HepG2 (cell line): Measurements from ENCODE around the gene SULT2A1. TPM values are rescaled to one million over a fixed set of nuclear protein-coding genes. Genes with fewer than 3 reads are reported as not detected.

Source experiments
- ATAC-seq: fragments of 200-7000 bp; cut with Tn5 transposase; 3 replicates; pipeline ENCODE4 v1.9.1; 2020; ENCODE audit warnings: mild to moderate bottlenecking, moderate library complexity
- BruUV-seq: library from RNA; stranded (reverse); fragments of 400-500 nt; replicated peaks from 2 replicates; lab custom pipeline; 2021; lab: Mats Ljungman, UMichigan
- CTCF ChIA-PET: fragments of 300-600 bp; formaldehyde crosslinking; extraction: SDS; loops from one replicate; lab custom pipeline; 2021; ENCODE audit warnings: low total read pairs, inconsistent platforms, low intra/inter-chr PET ratio; lab: Yijun Ruan, JAX
- POLR2A ChIA-PET: fragments of 350-600 bp; sonication (Branson Sonifier 250); formaldehyde crosslinking; loops from one replicate; lab custom pipeline; 2020; ENCODE audit warnings: antibody characterized with exemption, inconsistent platforms; lab: Yijun Ruan, JAX
- DNase-seq: peaks from one replicate; pipeline ENCODE4 v3.0.0-alpha.2; 2015; ENCODE audit warnings: low spot score
- FAIRE-seq: peaks from 3 replicates; lab custom pipeline; 2011; peaks lifted over from hg19 to GRCh38; lab: Jason Lieb, UNC
- H2AFZ ChIP-seq: one replicate; pipeline ENCODE4 v1.6.1; 2011; ENCODE audit warnings: low read length, inconsistent platforms
- H3K27ac ChIP-seq: fragments of 300-600 bp; 3 replicates; pipeline ENCODE4 v1.8.0; 2011; ENCODE audit warnings: mixed run types, mild to moderate bottlenecking, mixed read lengths, low read length, inconsistent platforms; ENCODE audit not compliant: insufficient read depth; ENCODE audit errors: extremely low read length
- H3K27me3 ChIP-seq, 2 experiments: fragments of 200-600 bp in 1 of 2; 2 replicates in 1 of 2; 3 replicates in 1 of 2; pipeline versions ENCODE4 v1.6.0 to v1.8.0; 2011; ENCODE audit warnings: low read length in 2 of 2, mild to moderate bottlenecking in 2 of 2, moderate library complexity in 2 of 2, inconsistent platforms in 1 of 2; ENCODE audit not compliant: insufficient read depth in 2 of 2, control insufficient read depth in 1 of 2
- H3K36me3 ChIP-seq, 2 experiments: fragments of 200-600 bp in 1 of 2; replicated peaks in 1 of 2; 2 replicates in 1 of 2; 3 replicates in 1 of 2; pipeline versions ENCODE4 v1.5.1 to v1.8.0; 2011; ENCODE audit warnings: low read length in 2 of 2, inconsistent platforms in 1 of 2; ENCODE audit not compliant: insufficient read depth in 2 of 2, control insufficient read depth in 1 of 2
- H3K4me1 ChIP-seq: 2 replicates; pipeline ENCODE4 v1.5.1; 2012; ENCODE audit warnings: low read length, inconsistent platforms; ENCODE audit not compliant: insufficient read depth
- H3K4me2 ChIP-seq: 2 replicates; pipeline ENCODE4 v1.6.0; 2011; ENCODE audit warnings: low read depth, low read length, inconsistent platforms
- H3K4me3 ChIP-seq, 3 experiments: fragments of 200-600 bp in 1 of 3; sonication (generic), shearing (Covaris generic) in 1 of 3; replicated peaks in 1 of 3; 2 replicates each; pipeline ENCODE4 v1.5.1; 2011 to 2016; ENCODE audit warnings: low read length in 3 of 3, inconsistent platforms in 2 of 3, low read depth in 2 of 3, mild to moderate bottlenecking in 2 of 3, control low read depth in 1 of 3, mixed read lengths in 1 of 3; ENCODE audit not compliant: insufficient read depth in 1 of 3
- H3K79me2 ChIP-seq: one replicate; pipeline ENCODE4 v1.6.1; 2011; ENCODE audit warnings: low read length, inconsistent platforms; ENCODE audit not compliant: insufficient read depth
- H3K9ac ChIP-seq: 2 replicates; pipeline ENCODE4 v1.6.0; 2011; ENCODE audit warnings: mild to moderate bottlenecking, low read depth, low read length, inconsistent platforms; ENCODE audit not compliant: insufficient read depth
- H3K9me3 ChIP-seq: 2 replicates; pipeline ENCODE4 v1.5.1; 2012; ENCODE audit warnings: mild to moderate bottlenecking, low read length
- H4K20me1 ChIP-seq: 2 replicates; pipeline ENCODE4 v1.6.0; 2011; ENCODE audit warnings: inconsistent platforms, mild to moderate bottlenecking, low read length, moderate library complexity; ENCODE audit not compliant: insufficient read depth
- E2F2 ChIP-seq: sonication (generic); formaldehyde crosslinking; IDR thresholded peaks from 2 replicates; pipeline ENCODE4 v1.4.0; 2020; ENCODE audit warnings: missing genetic modification reagents, borderline replicate concordance
- FOXJ3 ChIP-seq: sonication (generic); formaldehyde crosslinking; IDR thresholded peaks from 2 replicates; pipeline ENCODE4 v1.4.0; 2020; ENCODE audit warnings: missing genetic modification reagents, mild to moderate bottlenecking, borderline replicate concordance
- NFE2L2 ChIP-seq: fragments of 150-350 bp; IDR thresholded peaks from 2 replicates; pipeline ENCODE4 v1.6.1; 2014; ENCODE audit warnings: low read length
- NR2C2 ChIP-seq: sonication (generic); formaldehyde crosslinking; IDR thresholded peaks from 2 replicates; pipeline ENCODE4 v1.4.0; 2020; ENCODE audit warnings: missing genetic modification reagents, mild to moderate bottlenecking, moderate library complexity, borderline replicate concordance
- NR2F2 ChIP-seq: IDR thresholded peaks from 2 replicates; pipeline ENCODE4 v1.6.1; 2012; ENCODE audit warnings: low read depth, inconsistent platforms, borderline replicate concordance
- SAFB2 ChIP-seq: sonication (generic); formaldehyde crosslinking; IDR thresholded peaks from 2 replicates; pipeline ENCODE4 v1.5.1; 2020; ENCODE audit warnings: missing genetic modification reagents, low read depth, mild to moderate bottlenecking, borderline replicate concordance
- SKI ChIP-seq: fragments of 450-650 bp; IDR thresholded peaks from one replicate; pipeline ENCODE4 v1.6.1; 2018; ENCODE audit warnings: mild to moderate bottlenecking; ENCODE audit not compliant: partially characterized antibody
- ZBTB33 ChIP-seq: sonication (generic); formaldehyde crosslinking; IDR thresholded peaks from 2 replicates; pipeline ENCODE4 v1.4.0; 2020; ENCODE audit warnings: missing genetic modification reagents
- ZMYM2 ChIP-seq: sonication (generic); formaldehyde crosslinking; IDR thresholded peaks from 2 replicates; pipeline ENCODE4 v1.8.0; 2022; ENCODE audit warnings: mild to moderate bottlenecking, missing genetic modification reagents
- ZNF225 ChIP-seq: sonication (generic); formaldehyde crosslinking; IDR thresholded peaks from 2 replicates; pipeline ENCODE4 v1.4.0; 2020; ENCODE audit warnings: mild to moderate bottlenecking, missing genetic modification reagents
- ZNF281 ChIP-seq: sonication (generic); formaldehyde crosslinking; IDR thresholded peaks from 2 replicates; pipeline ENCODE4 v1.4.0; 2020; ENCODE audit warnings: missing genetic modification reagents, borderline replicate concordance
- ZNF547 ChIP-seq: sonication (generic); formaldehyde crosslinking; IDR thresholded peaks from 2 replicates; pipeline ENCODE4 v1.5.1; 2020; ENCODE audit warnings: mild to moderate bottlenecking, missing genetic modification reagents
- ZNF567 ChIP-seq: sonication (generic); formaldehyde crosslinking; IDR thresholded peaks from 2 replicates; pipeline ENCODE4 v1.8.1; 2023; ENCODE audit warnings: mild to moderate bottlenecking, missing genetic modification reagents, borderline replicate concordance
- ZNF616 ChIP-seq: sonication (generic); formaldehyde crosslinking; IDR thresholded peaks from 2 replicates; pipeline ENCODE4 v1.5.0; 2020; ENCODE audit warnings: low read depth, mild to moderate bottlenecking, missing genetic modification reagents
- ZNF782 ChIP-seq: sonication (generic); formaldehyde crosslinking; IDR thresholded peaks from 2 replicates; pipeline ENCODE4 v1.4.0; 2020; ENCODE audit warnings: missing genetic modification reagents, mild to moderate bottlenecking, borderline replicate concordance
- WGBS: methylation state at CpG from one replicate; pipeline ENCODE4 v1.1.6; 2017; ENCODE audit warnings: low lambda C conversion rate; 5-methylcytosine and 5-hydroxymethylcytosine counted together
- in situ Hi-C: cut with HindIII; loops from 2 replicates; pipeline ENCODE4 v1.10.0; 2017; ENCODE audit warnings: low pct_unique_long_range_greater_than_20kb; ENCODE audit not compliant: extremely low pct_ligation_motif_present
- intact Hi-C: fragments of 100-400 bp; cut with micrococcal nuclease; formaldehyde crosslinking; loops from one replicate; pipeline ENCODE4 v1.10.0; 2022; ENCODE audit not compliant: unreplicated experiment
- polyA plus RNA-seq, 8 experiments: library from polyadenylated mRNA; depleted of rRNA in 3 of 8; stranded (reverse) in 7 of 8; unstranded in 1 of 8; fragments of >200 nt; fragmentation: Illumina TruSeq in 4 of 8; extraction: Trizol in 4 of 8; gene quantifications; 2 replicates each; pipeline versions ENCODE4 v1.2.1 to v1.2.3, GENCODE V29; 2011 to 2016; ENCODE audit warnings: low read depth in 4 of 8, missing spikeins in 1 of 8, mixed read lengths in 1 of 8; ENCODE audit not compliant: insufficient read depth in 1 of 8
- total RNA-seq, 5 experiments: library from RNA; depleted of rRNA; stranded (reverse); fragments of >200 nt; fragmentation: Illumina TruSeq; extraction: Trizol; gene quantifications; 2 replicates each; pipeline ENCODE4 v1.2.3, GENCODE V29; 2016; ENCODE audit warnings: low read depth in 1 of 5

Gene SULT2A1
- total and polyA plus RNA-seq, 2 of the 13 experiments (the other 11 are each of a cell fraction or from before 2014, with no cell fraction given) = 137 to 193 TPM

GRCh38 chr19:47863514-47863936 is 22.6 kb downstream of the SULT2A1 start:
- 0 out of 5 replicates have a peak, but pooled peaks cover 0 to 3% of the 10 kb centered on the region in 2 experiments for H3K27me3 ChIP-seq
- DNase-seq = peak; percentile 61
- CTCF ChIA-PET = interaction anchor here (0.6 to 1.5 kb wide), 6 partner anchors 14 to 92 kb away, joined by 3 to 7 read pairs (median 4); no protein-coding TSS in a partner anchor
- peak; percentile 88 for FAIRE-seq
- in situ Hi-C loops = no loop called here
- H4K20me1 ChIP-seq = no peaks in the 10 kb centered on the region
- intact Hi-C loops = loop anchor here (1.0 to 2.0 kb wide), 2 partner anchors 14 to 51 kb away; no protein-coding TSS in a partner anchor
- peak overlapping the region; percentile 23; the same call in 1 of the 2 replicates for H3K9ac ChIP-seq
- no TSS peak for BruUV-seq
- H3K27ac ChIP-seq = no peak overlapping the region
- POLR2A ChIA-PET = no interaction called here
- H3K4me1 ChIP-seq = peaks cover 17% of the 10 kb centered on the region
- H3K4me2 ChIP-seq = peak overlapping the region; percentile 69
- no peaks in the 10 kb centered on the region for H3K79me2 ChIP-seq
- H2AFZ ChIP-seq = no peak overlapping the region
- H3K9me3 ChIP-seq = no peaks in the 10 kb centered on the region
- peak overlapping the region in 1 of 3 experiments; percentile 50; a peak in 1 of 6 replicates for H3K4me3 ChIP-seq
- ATAC-seq = peak; percentile 85
- no peaks in the 10 kb centered on the region for H3K36me3 ChIP-seq
- WGBS = 2% methylated on average over 14 of the region's 14 CpGs
- TF ChIP-seq FOXJ3 (CRISPR knock-in tag) = no peak
- TF ChIP-seq NR2C2 (CRISPR knock-in tag) = no peak
- TF ChIP-seq ZMYM2 (CRISPR knock-in tag) = no peak
- TF ChIP-seq ZNF616 = no peak
- no peak for TF ChIP-seq NR2F2
- TF ChIP-seq NFE2L2 = 0 out of 2 replicates have a peak, but pooled peaks have one; percentile 12
- TF ChIP-seq ZNF567 (CRISPR knock-in tag) = no peak
- TF ChIP-seq ZNF281 (CRISPR knock-in tag) = peak; percentile 17; the same call in 1 of the 2 replicates
- TF ChIP-seq ZNF782 (CRISPR knock-in tag) = no peak
- no peak for TF ChIP-seq SKI
- no peak for TF ChIP-seq E2F2
- TF ChIP-seq ZNF547 (CRISPR knock-in tag) = no peak
- no peak for TF ChIP-seq ZBTB33
- no peak for TF ChIP-seq ZNF225
- no peak for TF ChIP-seq SAFB2 (CRISPR knock-in tag)
